ENCODE data around the gene CDC23.

- no peak for TF ChIP-seq CTCF (IDR thresholded peaks at IDR 0.05)
- peak; percentile 32 to 49 for TF ChIP-seq POLR2A (IDR thresholded peaks at IDR 0.05)
Observed at GRCh38 chr5:138213161-138214029, at the start of gene CDC23.

All from uterus (tissue), 2 donors.